Ovary (tissue), 3 donors: ENCODE results near the gene XIRP2.

Source experiments
- POLR2A ChIP-seq: fragments of 450-650 bp; IDR thresholded peaks from one replicate; pipeline ENCODE4 v1.6.1; 2017; ENCODE audit warnings: antibody characterized with exemption, mild to moderate bottlenecking, moderate library complexity
- TF ChIP-seq, protein P1 (sequence below), 3 donors: fragments of 450-650 bp in 2 of 3; fragments of 200-600 bp in 1 of 3; IDR thresholded peaks; one replicate each; pipeline versions ENCODE4 v1.5.1 to v1.8.0; 2016 to 2022; ENCODE audit warnings: antibody characterized with exemption in 3 of 3, mild to moderate bottlenecking in 1 of 3
- donor health status: DM: no; HTN: no; CAD: no.

- TF ChIP-seq, protein P1, sequence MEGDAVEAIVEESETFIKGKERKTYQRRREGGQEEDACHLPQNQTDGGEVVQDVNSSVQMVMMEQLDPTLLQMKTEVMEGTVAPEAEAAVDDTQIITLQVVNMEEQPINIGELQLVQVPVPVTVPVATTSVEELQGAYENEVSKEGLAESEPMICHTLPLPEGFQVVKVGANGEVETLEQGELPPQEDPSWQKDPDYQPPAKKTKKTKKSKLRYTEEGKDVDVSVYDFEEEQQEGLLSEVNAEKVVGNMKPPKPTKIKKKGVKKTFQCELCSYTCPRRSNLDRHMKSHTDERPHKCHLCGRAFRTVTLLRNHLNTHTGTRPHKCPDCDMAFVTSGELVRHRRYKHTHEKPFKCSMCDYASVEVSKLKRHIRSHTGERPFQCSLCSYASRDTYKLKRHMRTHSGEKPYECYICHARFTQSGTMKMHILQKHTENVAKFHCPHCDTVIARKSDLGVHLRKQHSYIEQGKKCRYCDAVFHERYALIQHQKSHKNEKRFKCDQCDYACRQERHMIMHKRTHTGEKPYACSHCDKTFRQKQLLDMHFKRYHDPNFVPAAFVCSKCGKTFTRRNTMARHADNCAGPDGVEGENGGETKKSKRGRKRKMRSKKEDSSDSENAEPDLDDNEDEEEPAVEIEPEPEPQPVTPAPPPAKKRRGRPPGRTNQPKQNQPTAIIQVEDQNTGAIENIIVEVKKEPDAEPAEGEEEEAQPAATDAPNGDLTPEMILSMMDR (IDR thresholded peaks at IDR 0.05), result no peak
- no peak for TF ChIP-seq POLR2A
Observed at GRCh38 chr2:167059173-167059572, 170.9 kb downstream of the XIRP2 start.
